ENCODE results near the gene TMEM217. TPM values are rescaled to one million over a fixed set of nuclear protein-coding genes. Genes with fewer than 3 reads are reported as not detected.

Gene TMEM217
- total and polyA plus RNA-seq, 3 donors from 2014 or later: 13.3 to 46.5 (median 16.2) TPM

GRCh38 chr6:37287519-37288157, 29.7 kb upstream of the TMEM217 start:
- Histone ChIP-seq H3K27me3 (no peaks in the 10 kb centered on the region), H3K9me3 (no peaks in the 10 kb centered on the region), H3K27ac (no peak overlapping the region), H3K4me3 (no peak overlapping the region), H3K36me3 (ENCODE audit: low read depth, missing control alignments) (no peaks in the 10 kb centered on the region), H3K4me1 (peaks cover 21% of the 10 kb centered on the region)
- 63 to 73% methylated on average over 2 of the region's 2 CpGs for WGBS, 2 donors
- intact Hi-C loops (cut with DNase I; ENCODE audit: low total_unique reads): no loop called here
- DNase-seq: no peak
- TF ChIP-seq CTCF (IDR thresholded peaks at IDR 0.05) (no peak), POLR2A (IDR thresholded peaks at IDR 0.05) (no peak)

- Histone ChIP-seq H3K4me3 (no peak overlapping the region), H3K27me3 (no peaks in the 10 kb centered on the region), H3K9me3 (no peaks in the 10 kb centered on the region), H3K36me3 (ENCODE audit: low read depth, missing control alignments) (no peaks in the 10 kb centered on the region), H3K4me1 (peaks cover 23% of the 10 kb centered on the region), H3K27ac (no peak overlapping the region)
- no peak for DNase-seq
- intact Hi-C loops (cut with DNase I; ENCODE audit: low total_unique reads): no loop called here
- 95 to 99% methylated on average over 4 of the region's 4 CpGs for WGBS, 2 donors
- TF ChIP-seq POLR2A (IDR thresholded peaks at IDR 0.05) (no peak), CTCF (IDR thresholded peaks at IDR 0.05) (no peak)
Measured at GRCh38 chr6:37285861-37286311, 27.9 kb upstream of the TMEM217 start.

- WGBS, 2 donors: 84 to 90% methylated on average over 4 of the region's 4 CpGs
- no peak overlapping the region for H3K4me3 ChIP-seq
- H3K36me3 ChIP-seq (ENCODE audit: low read depth, missing control alignments): no peaks in the 10 kb centered on the region
- no peaks in the 10 kb centered on the region for H3K9me3 ChIP-seq
- TF ChIP-seq CTCF (IDR thresholded peaks at IDR 0.05) (no peak), POLR2A (IDR thresholded peaks at IDR 0.05) (no peak)
- DNase-seq: no peak
- intact Hi-C loops (cut with DNase I; ENCODE audit: low total_unique reads): no loop called here
- H3K27ac ChIP-seq: peak overlapping the region in 1 of 2 donors; percentile 54
- no peaks in the 10 kb centered on the region for H3K27me3 ChIP-seq
- peaks cover 23% of the 10 kb centered on the region for H3K4me1 ChIP-seq
Measured at GRCh38 chr6:37284781-37285180, 26.8 kb upstream of the TMEM217 start.

- peak overlapping the region in 1 of 2 donors; percentile 54 for H3K27ac ChIP-seq
- H3K27me3 ChIP-seq: no peaks in the 10 kb centered on the region
- peak; percentile 90 for DNase-seq
- H3K9me3 ChIP-seq: no peaks in the 10 kb centered on the region
- no peaks in the 10 kb centered on the region for H3K36me3 ChIP-seq (ENCODE audit: low read depth, missing control alignments)
- H3K4me1 ChIP-seq: peaks cover 23% of the 10 kb centered on the region
- 42 to 44% methylated on average over 3 of the region's 3 CpGs for WGBS, 2 donors
- no peak for TF ChIP-seq CTCF (IDR thresholded peaks at IDR 0.05)
- intact Hi-C loops (cut with DNase I; ENCODE audit: low total_unique reads): no loop called here
- no peak overlapping the region for H3K4me3 ChIP-seq
Measured at GRCh38 chr6:37283671-37284151, 25.8 kb upstream of the TMEM217 start.

GRCh38 chr6:37283268-37283667, 25.3 kb upstream of the TMEM217 start:
- 53 to 54% methylated on average over 3 of the region's 3 CpGs for WGBS, 2 donors
- DNase-seq: no peak
- H3K4me1 ChIP-seq: peaks cover 23% of the 10 kb centered on the region

More at GRCh38 chr6:37283268-37283667, 25.3 kb upstream of the TMEM217 start:
- Histone ChIP-seq H3K27ac (peak overlapping the region; percentile 21 to 32), H3K9me3 (no peaks in the 10 kb centered on the region), H3K36me3 (ENCODE audit: low read depth, missing control alignments) (no peaks in the 10 kb centered on the region), H3K27me3 (no peaks in the 10 kb centered on the region), H3K4me3 (no peak overlapping the region)
- no peak for TF ChIP-seq CTCF (IDR thresholded peaks at IDR 0.05)
- no peak for TF ChIP-seq POLR2A (IDR thresholded peaks at IDR 0.05)
- intact Hi-C loops (cut with DNase I; ENCODE audit: low total_unique reads): no loop called here

All from testis (tissue), 3 donors.